ENCODE results near the gene CYB561D1.

The CYB561D1 gene

DNA sequence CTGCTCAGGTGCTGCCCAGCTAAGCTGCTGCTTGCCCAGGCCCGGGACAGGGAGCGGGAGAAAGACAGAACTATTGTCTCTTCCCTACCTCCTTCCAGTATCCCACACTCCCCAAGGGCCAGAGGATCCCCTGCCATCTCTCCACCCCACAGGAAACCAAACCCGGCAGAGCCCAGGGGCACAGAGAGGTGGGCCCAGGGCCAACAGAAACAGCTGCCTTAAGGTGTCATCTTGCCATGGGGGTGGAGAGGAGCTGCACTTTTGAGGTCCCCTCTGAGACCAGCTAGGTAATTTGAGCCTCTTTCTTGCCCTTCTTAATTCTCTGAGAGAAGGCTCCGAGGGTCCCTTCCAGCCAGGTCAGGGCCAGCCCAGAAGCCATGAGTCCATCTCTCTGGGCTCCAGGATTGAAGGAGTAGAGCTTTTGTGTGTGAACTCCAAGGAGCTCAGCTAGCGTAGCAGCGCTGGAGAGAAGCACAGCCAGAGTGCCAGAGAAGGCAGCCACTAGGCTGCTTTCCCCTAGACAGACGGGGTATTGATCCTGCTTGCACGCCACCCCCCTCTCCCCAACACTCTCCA lies 36.1 kb downstream of the CYB561D1 start:
- no peak for TF ChIP-seq ZC3H10 (CRISPR knock-in tag; IDR thresholded peaks at IDR 0.05)
- no peak for TF ChIP-seq ZFP3 (CRISPR knock-in tag; IDR thresholded peaks at IDR 0.05)
- TF ChIP-seq CSDC2 (CRISPR knock-in tag; IDR thresholded peaks at IDR 0.05) = no peak
- no peak for TF ChIP-seq ARNTL (CRISPR knock-in tag; IDR thresholded peaks at IDR 0.05; ENCODE audit: borderline replicate concordance, low read depth)
- TF ChIP-seq ZNF70 (CRISPR knock-in tag; IDR thresholded peaks at IDR 0.05) = no peak
- no peak for TF ChIP-seq PPARA (CRISPR knock-in tag; IDR thresholded peaks at IDR 0.05; ENCODE audit: borderline replicate concordance)
- no peak for TF ChIP-seq RARB (CRISPR knock-in tag; IDR thresholded peaks at IDR 0.05)
- ATAC-seq = no peak

DNA sequence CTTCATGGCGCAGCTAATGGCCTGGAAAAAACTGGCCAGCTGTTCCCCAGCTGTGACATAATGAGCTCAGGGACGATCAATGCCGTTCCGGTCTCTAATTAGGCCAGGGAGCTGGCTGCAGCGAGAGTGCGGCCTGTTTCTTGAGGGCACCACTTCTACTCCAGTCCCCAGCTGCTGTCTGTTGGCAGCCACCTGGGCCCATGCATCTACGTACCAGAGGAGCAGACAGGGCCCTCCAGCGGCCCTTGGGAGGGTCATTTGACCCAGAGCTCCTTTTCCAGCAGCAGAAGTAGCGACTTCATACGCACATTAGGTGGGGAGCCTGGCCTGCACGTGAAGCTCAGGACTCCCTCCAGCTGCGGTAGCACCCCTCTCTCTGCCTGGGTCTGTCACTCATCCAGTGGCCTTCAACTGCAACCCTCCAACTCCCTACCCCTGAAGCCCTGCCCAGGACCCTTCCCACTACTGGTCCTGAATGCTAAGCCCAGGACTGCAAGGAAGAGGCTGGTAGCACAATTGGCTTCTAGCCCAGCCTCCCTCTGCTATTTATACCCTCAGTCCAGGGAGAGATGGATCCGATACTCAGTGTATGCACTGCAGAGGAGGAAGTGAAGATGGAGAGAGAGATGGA lies 36.7 kb downstream of the CYB561D1 start:
- no peak for ATAC-seq
- TF ChIP-seq ISL1 (CRISPR knock-in tag; IDR thresholded peaks at IDR 0.05) (no peak), TCF4 (CRISPR knock-in tag; IDR thresholded peaks at IDR 0.05; ENCODE audit: borderline replicate concordance) (peak; percentile 41; the same call in 1 of the 2 replicates)

DNA sequence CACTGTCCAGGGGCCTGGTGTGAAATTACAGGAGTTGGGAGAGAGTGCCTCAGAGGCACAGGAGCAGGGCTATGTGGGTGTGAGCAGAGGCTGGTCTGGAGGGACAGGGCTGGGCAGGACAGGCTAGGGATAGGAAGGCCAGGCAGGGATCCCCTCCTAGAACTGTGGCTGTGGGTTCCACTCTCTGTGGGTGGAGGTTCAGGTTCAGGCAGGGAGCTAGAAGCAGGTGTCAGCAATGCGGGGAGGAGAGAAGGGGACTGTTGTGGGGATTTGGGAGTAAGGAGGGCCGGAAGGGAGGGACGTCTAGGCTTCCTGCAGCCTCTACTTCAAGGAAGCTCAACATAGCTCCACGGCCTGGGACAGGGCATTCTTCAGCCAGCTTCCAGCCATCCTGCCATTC lies 37.5 kb downstream of the CYB561D1 start:
- no peak for ATAC-seq
- TF ChIP-seq OSR1 (CRISPR knock-in tag; IDR thresholded peaks at IDR 0.05) = no peak
- TF ChIP-seq ZFP30 (CRISPR knock-in tag; IDR thresholded peaks at IDR 0.05) = no peak
- TF ChIP-seq PPARA (CRISPR knock-in tag; IDR thresholded peaks at IDR 0.05; ENCODE audit: borderline replicate concordance) = no peak
- TF ChIP-seq ARNTL (CRISPR knock-in tag; IDR thresholded peaks at IDR 0.05; ENCODE audit: borderline replicate concordance, low read depth) = no peak
- TF ChIP-seq, protein P1, sequence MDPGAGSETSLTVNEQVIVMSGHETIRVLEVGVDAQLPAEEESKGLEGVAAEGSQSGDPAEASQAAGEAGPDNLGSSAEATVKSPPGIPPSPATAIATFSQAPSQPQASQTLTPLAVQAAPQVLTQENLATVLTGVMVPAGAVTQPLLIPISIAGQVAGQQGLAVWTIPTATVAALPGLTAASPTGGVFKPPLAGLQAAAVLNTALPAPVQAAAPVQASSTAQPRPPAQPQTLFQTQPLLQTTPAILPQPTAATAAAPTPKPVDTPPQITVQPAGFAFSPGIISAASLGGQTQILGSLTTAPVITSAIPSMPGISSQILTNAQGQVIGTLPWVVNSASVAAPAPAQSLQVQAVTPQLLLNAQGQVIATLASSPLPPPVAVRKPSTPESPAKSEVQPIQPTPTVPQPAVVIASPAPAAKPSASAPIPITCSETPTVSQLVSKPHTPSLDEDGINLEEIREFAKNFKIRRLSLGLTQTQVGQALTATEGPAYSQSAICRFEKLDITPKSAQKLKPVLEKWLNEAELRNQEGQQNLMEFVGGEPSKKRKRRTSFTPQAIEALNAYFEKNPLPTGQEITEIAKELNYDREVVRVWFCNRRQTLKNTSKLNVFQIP (CRISPR knock-in tag; IDR thresholded peaks at IDR 0.05; ENCODE audit: borderline replicate concordance, low read depth) = no peak
- TF ChIP-seq SNAI2 (CRISPR knock-in tag; IDR thresholded peaks at IDR 0.05) = no peak
- no peak for TF ChIP-seq GLIS3 (CRISPR knock-in tag; IDR thresholded peaks at IDR 0.05)
- no peak for TF ChIP-seq CSDC2 (CRISPR knock-in tag; IDR thresholded peaks at IDR 0.05)
- no peak for TF ChIP-seq ZNF565 (CRISPR knock-in tag; conservative IDR thresholded peaks at IDR 0.05; ENCODE audit: low read depth)
- TF ChIP-seq, protein P2, sequence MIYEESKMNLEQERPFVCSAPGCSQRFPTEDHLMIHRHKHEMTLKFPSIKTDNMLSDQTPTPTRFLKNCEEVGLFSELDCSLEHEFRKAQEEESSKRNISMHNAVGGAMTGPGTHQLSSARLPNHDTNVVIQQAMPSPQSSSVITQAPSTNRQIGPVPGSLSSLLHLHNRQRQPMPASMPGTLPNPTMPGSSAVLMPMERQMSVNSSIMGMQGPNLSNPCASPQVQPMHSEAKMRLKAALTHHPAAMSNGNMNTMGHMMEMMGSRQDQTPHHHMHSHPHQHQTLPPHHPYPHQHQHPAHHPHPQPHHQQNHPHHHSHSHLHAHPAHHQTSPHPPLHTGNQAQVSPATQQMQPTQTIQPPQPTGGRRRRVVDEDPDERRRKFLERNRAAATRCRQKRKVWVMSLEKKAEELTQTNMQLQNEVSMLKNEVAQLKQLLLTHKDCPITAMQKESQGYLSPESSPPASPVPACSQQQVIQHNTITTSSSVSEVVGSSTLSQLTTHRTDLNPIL (CRISPR knock-in tag; IDR thresholded peaks at IDR 0.05; ENCODE audit: low read depth) = no peak
- no peak for TF ChIP-seq TCF4 (CRISPR knock-in tag; IDR thresholded peaks at IDR 0.05; ENCODE audit: borderline replicate concordance)
- no peak for TF ChIP-seq ZNF8 (CRISPR knock-in tag; IDR thresholded peaks at IDR 0.05)
- TF ChIP-seq ZFP3 (CRISPR knock-in tag; IDR thresholded peaks at IDR 0.05) = no peak
- TF ChIP-seq, protein P3, sequence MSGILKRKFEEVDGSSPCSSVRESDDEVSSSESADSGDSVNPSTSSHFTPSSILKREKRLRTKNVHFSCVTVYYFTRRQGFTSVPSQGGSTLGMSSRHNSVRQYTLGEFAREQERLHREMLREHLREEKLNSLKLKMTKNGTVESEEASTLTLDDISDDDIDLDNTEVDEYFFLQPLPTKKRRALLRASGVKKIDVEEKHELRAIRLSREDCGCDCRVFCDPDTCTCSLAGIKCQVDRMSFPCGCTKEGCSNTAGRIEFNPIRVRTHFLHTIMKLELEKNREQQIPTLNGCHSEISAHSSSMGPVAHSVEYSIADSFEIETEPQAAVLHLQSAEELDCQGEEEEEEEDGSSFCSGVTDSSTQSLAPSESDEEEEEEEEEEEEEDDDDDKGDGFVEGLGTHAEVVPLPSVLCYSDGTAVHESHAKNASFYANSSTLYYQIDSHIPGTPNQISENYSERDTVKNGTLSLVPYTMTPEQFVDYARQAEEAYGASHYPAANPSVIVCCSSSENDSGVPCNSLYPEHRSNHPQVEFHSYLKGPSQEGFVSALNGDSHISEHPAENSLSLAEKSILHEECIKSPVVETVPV (CRISPR knock-in tag; IDR thresholded peaks at IDR 0.05) = no peak
- no peak for TF ChIP-seq ESRRG (CRISPR knock-in tag; IDR thresholded peaks at IDR 0.05)
- no peak for TF ChIP-seq ZC3H10 (CRISPR knock-in tag; IDR thresholded peaks at IDR 0.05)
- no peak for TF ChIP-seq RARB (CRISPR knock-in tag; IDR thresholded peaks at IDR 0.05)
- TF ChIP-seq TOX (CRISPR knock-in tag; IDR thresholded peaks at IDR 0.05; ENCODE audit: borderline replicate concordance) = no peak
- TF ChIP-seq ISL1 (CRISPR knock-in tag; IDR thresholded peaks at IDR 0.05) = no peak

DNA sequence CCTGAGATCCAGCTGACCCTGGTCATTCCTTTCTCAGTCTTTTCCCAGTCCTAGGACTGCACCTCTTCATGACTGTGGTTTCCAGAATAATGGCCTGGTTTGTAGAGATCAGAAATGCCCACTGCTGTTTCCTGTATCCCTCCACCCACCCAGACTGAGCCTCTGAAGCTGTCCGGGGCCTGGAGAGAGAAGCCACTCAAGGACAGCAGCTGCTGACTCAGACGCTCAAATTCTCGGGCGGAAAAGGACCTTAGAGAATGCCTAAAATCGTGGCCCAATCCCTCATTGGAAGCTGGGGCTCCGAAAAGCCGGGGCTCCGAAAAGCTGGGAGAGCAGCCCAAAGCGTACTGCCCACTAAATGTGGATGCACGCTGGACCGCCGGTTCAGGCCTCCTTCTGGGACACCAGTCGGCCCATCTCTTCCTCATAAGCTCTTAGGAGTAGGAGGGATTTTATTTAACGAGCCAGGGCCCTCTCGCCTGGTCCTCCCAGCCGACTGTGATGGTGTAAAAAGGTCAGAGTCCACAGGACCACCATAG lies 38.0 kb downstream of the CYB561D1 start:
- TF ChIP-seq RARB (CRISPR knock-in tag; IDR thresholded peaks at IDR 0.05) = no peak
- no peak for TF ChIP-seq ESRRG (CRISPR knock-in tag; IDR thresholded peaks at IDR 0.05)
- TF ChIP-seq OSR1 (CRISPR knock-in tag; IDR thresholded peaks at IDR 0.05) = no peak
- TF ChIP-seq ZNF8 (CRISPR knock-in tag; IDR thresholded peaks at IDR 0.05) = no peak
- TF ChIP-seq ZNF70 (CRISPR knock-in tag; IDR thresholded peaks at IDR 0.05) = no peak
- no peak for TF ChIP-seq CSDC2 (CRISPR knock-in tag; IDR thresholded peaks at IDR 0.05)
- no peak for TF ChIP-seq ARNTL (CRISPR knock-in tag; IDR thresholded peaks at IDR 0.05; ENCODE audit: borderline replicate concordance, low read depth)
- TF ChIP-seq GLIS3 (CRISPR knock-in tag; IDR thresholded peaks at IDR 0.05) = no peak
- TF ChIP-seq PPARA (CRISPR knock-in tag; IDR thresholded peaks at IDR 0.05; ENCODE audit: borderline replicate concordance) = no peak
- TF ChIP-seq SNAI2 (CRISPR knock-in tag; IDR thresholded peaks at IDR 0.05) = no peak
- TF ChIP-seq, protein P2 (CRISPR knock-in tag; IDR thresholded peaks at IDR 0.05; ENCODE audit: low read depth) = no peak
- ATAC-seq = no peak

Data from SK-N-SH treated with all-trans-retinoic acid at 6 μM for 48 hours (cell line).